ENCODE data around the gene GRIK5.

DNA sequence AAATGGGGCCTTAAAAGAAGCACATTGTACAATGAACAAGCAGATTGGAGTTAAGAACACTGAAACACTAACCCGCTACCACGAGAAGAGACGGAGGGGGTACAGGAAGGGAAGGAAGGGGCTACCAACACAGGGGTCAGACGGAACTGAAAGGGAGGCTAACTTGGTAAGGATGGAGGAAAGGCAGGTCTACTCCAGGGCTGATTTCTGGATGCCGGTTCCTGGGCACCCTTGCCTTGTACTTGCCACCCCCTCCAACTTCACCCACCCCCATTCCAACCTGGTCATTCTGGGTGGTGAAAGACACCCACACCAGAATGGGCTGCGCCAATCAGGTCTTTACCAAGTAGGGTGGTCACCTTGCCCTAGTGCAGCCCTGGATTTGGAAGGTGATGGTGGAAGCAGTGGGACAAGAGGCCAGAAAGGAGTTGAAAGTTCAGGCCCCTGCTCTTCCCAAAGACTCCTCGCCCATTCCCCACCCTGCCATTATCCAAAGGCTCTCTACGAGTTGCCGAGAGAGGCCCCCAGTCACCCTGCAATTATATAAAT, 16.3 kb upstream of the GRIK5 start:
- no peak for TF ChIP-seq CTCF (IDR thresholded peaks at IDR 0.05; ENCODE audit: low read depth, low read length)
- no peak for TF ChIP-seq POLR2A (IDR thresholded peaks at IDR 0.05; ENCODE audit: extremely low read depth, insufficient read length)
- no peak for TF ChIP-seq MYC (IDR thresholded peaks at IDR 0.05; ENCODE audit: low read depth, low read length)
- TF ChIP-seq MAX (IDR thresholded peaks at IDR 0.05; ENCODE audit: low read depth, low read length): no peak

Measured in NB4 (cell line).